Stimulated activated CD8-positive, alpha-beta memory T cell treated with anti-CD3 and anti-CD28 coated beads, Interleukin-4, amount 100 ng/mL, for 24 hours (primary cell): Measurements from ENCODE around the gene KCND3.

ENCODE experiments used
- DNase-seq: peaks from one replicate; pipeline ENCODE4 v3.0.0-alpha.2; 2020; ENCODE audit warnings: low read depth

KCND3 gene

DNA sequence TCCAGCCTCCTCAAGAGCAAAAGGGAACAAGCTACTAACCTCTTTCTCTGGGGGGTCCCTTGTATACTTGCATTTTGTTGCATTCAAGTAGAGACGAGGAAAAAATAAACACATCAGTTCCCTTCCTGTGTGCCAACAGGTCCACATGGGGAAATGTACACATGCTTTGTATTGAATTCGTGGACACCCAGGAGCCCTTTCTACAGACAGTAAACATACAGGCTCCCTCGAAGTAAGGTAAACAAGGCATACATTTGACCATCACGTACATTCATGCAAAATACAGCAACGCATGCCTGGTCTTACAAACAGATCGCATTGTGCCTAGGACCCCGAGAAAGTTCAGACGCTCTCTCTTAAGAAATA lies 1.1 kb downstream of the KCND3 start:
- DNase-seq: no peak

DNA sequence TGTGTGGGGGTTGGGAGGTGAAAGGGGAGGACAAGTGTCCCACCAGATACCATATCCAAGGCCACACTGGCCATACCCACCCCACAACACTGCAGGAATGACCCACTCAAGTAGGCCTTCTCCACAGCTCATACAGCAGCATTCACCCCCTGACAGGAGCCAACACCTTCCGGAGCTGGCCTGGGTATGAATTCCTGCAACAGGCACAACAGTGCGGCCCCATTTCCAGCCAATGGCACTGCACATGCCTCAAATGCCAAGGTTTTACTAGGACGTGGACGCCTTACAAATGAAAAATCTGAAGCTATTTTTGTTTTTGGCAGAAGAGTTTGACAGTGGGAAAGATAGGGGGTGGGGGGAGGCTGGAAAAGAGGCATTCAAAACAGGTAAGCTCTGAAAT lies 2.0 kb downstream of the KCND3 start:
- no peak for DNase-seq

DNA sequence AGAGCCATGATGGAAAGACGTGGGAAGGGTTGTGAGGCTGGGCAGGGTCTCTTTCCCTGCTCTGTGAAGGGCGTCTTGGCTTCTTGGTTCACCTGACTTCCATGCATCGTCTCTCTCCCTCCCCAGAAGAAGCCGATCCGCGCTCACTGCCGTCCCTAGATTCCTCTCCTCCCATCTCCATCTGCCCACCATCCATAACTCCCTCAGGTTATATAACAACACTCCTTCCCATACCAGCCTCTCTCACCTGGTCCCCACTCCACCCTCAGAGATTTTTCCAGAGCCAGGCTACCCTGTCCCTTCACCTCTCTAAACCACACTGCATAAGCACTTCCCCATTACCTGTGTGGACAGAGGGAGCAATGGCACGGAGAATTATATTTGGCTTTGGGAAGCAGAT lies 6.0 kb downstream of the KCND3 start:
- DNase-seq: no peak

DNA sequence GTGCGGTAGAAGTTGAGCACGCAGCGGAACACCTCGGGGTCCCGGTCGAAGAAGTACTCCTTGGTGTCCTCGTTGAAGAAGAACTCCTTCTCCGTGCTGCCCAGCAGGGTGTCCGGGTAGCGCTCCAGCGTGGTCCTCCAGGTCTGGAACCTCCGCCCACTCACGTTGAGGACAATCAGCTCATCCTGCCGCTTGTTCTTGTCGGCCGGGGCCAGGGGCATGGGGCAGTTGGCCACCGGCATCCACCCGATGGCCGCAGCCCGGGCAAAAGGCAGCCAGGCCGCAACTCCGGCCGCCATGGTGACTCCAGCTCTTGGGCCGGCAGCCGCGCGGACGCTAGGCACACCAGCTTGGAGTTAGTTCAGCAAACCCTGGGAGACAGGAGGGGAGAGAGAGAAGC lies 7.0 kb downstream of the KCND3 start:
- DNase-seq: no peak

DNA sequence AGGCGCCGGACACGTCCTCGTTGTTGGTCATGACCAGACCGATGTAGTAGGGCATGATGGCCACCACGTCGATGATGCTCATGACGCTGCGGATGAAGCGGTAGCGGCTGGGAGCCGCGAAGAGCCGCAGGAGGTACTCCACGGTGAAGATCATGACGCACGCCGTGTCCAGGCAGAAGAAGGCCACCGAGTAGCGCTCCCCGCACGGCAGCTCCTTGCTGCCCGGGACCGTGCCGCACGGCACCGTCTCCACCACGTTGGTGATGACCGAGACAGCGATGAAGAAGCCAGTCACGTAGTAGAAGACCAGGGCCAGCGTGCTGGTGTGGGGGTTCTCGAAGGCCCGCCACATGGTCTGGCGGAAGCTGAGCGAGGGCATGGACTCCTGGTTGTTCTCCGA lies 7.6 kb downstream of the KCND3 start:
- DNase-seq: no peak

DNA sequence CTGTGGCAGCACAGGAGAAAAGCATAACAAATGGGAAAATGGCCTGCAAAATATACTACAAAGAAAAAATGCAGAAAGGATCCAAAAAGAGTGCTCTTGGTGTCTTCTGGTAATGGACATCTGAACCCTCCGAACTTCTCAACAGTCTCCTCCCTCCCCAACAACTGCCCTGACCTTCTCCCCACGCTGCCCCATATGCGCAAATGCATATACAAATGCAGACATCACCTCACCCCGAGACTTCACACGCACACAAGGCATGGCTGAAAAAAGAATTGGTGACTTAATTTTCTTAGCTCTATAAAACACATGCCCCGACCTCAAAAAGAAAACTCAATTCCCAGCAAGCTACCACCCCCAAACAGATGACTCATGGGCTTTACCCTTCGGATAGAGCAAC lies 8.4 kb downstream of the KCND3 start:
- no peak for DNase-seq

DNA sequence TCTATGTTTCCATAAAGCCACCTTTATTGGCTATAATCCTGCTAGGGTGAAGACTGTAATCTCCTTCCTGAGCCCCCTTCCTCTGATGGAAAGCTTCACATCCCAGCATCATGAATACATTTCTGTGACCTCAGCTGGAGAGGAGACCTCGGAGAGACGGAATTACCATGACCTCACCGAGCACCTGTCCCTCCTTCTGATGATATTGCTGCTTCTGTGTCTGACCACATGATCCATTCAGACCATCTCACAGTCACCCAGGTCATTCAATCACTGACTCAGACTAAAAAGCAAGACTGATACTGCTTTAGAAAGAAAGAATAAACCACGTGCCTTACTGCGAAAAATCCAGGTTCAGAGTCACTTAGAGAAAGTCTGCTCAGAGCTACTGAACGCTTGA lies 8.8 kb downstream of the KCND3 start:
- DNase-seq: no peak

DNA sequence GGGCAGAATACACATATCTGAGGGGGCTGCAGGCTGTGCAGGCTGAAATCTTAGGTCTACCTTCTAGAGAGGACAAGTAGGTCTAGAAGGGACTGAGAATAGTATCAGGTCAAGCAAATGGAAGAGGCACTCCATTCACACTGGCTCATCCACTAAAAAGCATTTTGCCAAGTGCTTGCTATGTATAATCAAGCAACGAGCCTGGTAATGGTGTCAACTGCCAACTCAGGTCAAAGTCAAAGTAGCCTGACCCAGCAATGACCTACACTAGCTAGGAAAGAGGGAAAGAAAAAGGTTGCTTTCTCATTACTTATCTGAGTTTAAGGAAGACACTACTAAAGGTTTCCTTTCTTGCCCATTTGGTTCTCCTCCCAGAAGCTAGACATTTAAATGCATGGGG lies 10.8 kb downstream of the KCND3 start:
- DNase-seq: no peak

DNA sequence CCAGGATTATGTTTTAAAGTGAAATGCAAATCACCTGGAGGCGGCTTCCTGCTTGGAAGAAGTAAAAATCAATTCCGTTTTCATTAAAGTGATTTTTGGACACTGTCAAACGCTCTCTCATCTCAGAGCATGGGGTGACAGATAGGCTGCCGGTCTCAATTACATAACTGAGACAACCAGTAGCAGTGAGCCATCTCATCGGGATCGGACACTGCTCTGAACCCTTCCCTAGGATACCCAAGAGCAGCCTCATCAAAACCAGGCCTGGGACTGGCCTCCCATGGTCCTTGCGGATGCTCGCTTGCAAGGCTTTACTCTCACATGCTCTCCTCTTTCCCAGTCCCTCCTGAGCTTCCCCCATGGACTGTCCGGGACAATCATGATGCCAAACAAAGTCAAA lies 12.1 kb downstream of the KCND3 start:
- no peak for DNase-seq

DNA sequence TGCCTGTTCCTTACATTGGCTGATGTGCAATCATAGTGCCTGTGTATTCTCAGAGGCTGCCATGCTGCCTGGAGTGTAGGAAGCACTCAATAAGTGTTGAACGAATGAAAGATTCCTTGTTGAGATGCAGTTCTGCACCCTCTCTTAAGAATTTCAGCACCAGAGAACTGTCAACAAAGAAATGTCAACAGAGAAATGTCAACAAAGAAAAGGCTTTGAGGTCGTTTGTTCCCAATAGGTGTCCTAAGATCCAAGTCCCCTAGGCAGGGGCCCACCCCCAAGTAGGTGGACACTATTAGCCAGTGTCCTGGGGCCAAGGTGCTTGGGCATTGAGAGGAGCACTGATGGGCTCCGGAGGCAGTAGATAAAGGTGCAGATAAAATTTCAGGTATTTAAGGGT lies 12.6 kb downstream of the KCND3 start:
- DNase-seq: no peak

DNA sequence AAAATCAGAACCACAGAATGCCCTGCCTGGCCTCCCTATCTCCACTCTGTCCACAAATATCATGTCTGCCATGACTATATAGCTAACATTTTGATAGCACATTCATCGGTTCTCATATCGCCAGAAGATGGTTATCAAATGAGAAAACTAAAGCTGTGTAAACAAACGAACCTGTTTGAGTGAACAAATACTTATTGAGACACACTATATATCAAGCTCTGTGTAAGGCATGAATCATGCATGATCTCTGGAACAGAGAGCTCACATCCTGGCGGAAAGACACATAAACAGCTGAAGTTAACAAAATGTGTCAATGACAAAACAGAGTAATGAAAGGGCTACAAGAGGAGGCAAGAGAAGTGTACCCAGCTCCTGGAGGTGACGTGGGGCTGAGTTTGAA lies 13.1 kb downstream of the KCND3 start:
- DNase-seq: no peak

DNA sequence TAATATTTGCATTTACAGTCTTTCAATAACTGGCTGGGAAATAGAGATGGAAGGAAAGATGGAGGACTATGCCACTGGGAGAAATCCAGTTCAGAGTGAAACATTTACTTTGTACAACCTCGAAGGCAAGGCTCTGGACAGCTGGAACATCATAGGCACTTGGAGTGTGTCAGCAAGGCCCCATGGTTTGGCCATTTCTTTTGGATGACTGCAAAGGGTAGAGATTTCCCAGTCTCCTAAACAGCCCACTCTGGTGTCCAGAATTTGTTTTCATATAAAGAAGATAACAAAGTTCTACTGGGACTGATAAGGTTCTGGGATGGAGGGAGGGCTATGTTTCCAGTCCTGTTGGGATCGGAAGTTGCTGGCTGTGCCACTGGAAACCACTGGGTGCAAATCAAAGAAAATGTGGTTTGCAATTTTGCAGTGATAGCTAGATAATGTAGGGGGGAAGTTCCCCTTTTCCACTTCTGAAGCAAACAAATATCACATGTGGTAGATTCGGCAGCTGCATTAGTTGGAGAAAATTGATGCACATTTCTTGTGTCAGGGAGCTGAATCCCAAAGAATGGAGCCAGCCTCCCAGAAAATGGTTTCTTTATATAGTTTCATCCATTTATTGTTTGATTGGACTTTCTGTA lies 16.2 kb downstream of the KCND3 start:
- DNase-seq: no peak

DNA sequence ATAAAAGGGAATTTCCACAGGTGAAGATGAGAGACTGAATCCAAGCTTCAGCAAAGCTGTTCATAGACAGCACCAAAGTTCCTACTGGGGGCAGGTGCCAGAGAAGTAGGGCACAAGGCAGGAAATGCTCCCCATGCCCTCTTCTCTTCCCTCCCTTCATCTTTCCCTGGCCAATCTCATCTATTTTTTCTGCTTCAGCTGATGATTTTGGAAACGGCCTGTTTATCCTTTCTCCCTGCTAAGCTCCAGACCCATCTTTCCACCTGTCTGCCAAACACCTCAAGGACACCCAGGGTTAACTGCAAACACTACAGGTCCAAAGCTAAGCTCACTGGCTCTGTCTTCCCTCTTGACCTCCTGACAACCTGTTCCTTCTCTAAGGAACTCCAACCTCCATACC lies 18.1 kb downstream of the KCND3 start:
- DNase-seq: no peak

DNA sequence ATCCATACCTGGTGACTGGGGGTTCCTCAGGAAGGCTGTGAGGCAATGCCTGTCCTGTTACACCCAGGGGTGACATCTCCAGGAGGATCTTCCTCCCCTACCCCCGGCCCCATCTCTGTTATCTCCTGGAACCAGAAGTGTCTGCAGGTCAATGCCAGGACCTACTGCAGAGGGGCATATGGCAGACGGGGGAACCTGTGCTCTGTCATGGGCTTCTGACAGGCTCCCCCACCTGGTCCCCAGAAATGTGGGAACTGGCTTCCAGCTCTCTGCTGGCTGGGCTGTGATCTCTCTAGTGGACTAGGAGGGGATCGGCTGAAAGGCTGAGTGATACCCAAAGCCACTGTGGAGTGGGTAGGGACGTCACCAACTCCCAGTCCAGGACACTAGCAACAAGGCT lies 21.0 kb downstream of the KCND3 start:
- no peak for DNase-seq

DNA sequence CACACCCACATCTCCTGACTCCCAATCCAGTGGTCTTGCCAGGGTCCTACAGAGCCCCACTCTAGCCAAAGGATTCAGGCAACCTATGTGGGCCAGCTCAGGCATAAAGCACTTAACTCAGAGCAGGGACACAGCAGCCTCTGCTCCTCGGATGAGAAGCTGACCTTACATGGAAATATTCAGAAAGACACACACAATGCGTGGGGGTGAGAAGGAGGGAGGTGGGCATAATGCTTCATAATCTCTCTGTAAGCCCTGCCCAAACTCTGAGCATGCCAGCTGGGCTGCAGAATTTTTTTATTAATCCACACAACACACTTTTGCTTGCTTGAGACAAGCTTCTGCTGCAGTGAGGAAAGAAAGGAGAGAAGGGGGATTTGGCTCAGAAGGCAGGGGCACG lies 21.6 kb downstream of the KCND3 start:
- no peak for DNase-seq

DNA sequence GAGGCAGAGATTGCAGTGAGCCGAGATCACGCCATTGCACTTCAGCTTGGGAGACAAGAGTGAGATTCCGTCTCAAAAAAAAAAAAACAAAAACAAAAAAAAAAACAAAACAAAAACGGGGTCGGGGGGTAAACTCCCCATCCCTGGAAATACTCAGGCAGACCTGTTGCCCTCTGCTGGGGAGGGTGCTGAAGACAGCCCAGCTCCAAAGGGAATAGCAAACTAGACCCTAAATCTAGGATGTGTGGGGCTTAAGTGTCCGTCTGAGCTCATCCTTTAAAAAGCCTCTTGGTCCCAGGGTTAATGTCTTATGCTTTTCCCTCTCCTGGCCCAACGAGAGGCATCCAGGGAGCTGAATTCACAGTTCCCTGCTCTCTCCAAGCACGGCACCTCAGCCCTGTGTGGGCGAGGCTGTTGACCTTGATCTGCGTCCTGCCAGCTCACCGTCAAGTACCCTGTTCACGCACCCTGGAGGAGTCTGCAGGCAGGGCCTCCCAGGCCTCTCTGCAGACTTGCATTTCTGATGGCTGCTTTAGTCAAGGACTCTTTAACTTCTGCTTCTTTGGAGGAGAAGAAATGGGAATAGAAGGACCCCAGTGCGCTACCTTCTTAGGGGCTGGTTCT lies 22.3 kb downstream of the KCND3 start:
- DNase-seq: no peak

DNA sequence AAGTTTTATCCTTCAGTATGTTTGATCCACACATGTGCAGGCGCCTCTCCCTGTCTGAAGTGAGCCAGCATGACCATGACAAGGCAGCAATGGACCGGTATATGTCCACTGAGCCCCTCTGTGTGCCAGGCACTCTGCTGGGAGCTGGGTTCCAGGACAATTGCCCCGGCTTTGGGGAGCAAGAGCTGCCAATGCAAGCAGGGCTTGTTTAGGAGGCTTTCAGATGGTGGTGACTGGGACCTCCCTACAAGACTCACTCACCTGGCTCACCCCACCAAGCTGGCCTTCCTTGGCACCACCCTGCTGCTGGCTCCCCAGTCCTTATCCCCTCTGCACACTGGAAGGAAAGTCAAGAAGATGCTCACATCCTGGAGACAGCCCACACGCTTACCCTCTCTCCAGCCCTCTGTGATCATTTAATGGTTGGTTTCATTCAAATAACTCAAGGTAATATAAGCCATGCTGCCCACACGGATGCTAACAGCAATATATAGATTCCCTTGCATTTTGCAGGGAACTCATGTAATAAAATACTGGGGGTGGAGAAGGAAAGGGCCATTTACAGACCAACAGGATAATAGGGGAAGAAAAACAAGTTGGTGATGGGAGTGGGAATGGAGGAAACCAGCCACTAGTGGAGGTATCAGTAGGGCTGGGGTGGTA lies 23.6 kb downstream of the KCND3 start:
- no peak for DNase-seq

DNA sequence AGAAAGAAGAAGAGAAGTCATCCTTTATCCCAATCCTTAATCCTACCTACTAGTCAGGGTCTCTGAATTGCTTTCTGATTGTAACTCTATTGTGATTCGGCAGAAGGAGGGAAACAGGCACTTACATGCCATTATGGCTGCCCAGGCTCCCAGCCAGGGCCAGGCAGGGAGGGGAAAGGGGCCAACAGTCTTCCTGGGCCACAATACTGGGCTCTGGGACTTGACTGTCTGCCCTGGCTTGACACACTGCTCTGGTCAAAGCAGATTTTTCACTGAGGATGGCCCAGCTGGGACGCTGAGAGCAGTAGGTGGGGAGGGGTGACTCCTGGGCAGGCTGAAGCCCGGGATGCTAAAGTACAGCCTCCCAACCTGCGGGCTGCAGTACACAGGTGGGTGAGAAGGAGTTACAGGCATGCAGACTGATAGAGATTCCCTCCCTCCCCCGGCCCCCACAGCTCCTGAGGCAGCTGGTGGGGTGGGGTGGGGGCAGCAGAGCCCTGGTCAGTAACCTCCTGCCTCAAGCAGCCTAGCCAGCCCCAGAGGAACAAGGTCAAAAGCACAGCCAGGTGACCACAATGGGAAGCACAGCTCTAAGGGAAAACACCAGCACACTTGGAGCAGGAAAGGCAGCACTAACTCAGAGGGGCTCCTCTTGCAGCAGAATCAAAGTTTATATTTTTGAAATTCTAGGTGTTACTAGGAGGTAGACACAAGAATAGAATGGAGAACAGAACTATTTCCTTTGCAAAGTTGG lies 25.3 kb downstream of the KCND3 start:
- DNase-seq: no peak

DNA sequence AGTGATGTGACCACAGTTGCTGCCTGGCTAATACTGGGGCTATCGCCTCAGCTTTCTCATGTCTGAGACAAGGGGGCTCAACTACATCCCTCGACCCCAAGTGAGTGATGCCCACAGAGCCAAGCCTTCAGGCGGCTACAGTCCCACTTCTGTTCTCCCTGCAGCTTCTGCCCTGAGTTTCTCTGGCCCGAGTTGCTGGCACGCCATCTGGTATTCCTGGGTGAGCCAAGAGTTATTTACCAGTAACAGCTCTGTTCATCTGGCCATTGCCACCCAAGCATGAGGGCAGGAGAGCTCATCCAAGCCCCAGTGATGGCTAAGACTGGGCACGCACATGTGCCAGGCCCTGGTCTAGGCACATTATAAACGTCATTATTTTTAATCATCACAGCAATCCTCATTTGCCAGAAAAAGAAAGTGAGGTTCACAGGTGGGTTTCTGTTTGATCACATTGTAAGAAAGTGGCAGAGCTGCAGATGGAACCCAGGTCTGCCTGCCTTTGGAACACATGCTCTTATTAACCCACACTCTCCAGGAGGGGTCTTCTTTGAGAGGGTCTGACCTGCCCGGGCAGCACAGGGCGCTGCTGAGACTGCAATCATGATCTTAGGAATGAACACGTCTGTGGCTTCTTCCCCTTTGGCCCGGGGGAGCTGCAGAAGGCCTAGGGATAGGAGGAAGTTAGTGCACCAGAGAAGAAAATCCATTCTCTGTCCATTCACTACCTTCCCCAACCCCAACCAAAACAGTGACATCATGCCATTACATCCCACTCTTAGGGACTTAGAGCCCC lies 27.5 kb downstream of the KCND3 start:
- no peak for DNase-seq

DNA sequence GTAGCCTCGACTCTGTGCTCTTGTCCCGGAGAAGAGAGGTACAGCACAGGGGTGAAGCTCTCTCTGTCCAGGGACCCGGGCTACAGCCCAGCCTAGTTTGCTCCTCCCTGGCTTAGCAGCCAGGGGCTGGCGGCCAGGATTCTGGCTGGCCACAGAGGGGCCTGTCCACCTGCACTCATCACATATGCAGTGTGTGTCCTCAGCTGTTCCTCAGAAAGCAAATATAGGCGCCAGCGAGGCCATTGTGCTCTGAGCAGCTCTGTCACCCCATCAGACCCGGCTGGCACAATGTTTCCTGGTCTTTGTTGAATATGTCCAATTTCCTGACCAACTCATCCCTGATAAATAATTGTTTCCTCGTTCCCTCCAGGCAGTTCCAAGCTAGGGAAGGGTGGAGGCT lies 28.5 kb downstream of the KCND3 start:
- DNase-seq: no peak

DNA sequence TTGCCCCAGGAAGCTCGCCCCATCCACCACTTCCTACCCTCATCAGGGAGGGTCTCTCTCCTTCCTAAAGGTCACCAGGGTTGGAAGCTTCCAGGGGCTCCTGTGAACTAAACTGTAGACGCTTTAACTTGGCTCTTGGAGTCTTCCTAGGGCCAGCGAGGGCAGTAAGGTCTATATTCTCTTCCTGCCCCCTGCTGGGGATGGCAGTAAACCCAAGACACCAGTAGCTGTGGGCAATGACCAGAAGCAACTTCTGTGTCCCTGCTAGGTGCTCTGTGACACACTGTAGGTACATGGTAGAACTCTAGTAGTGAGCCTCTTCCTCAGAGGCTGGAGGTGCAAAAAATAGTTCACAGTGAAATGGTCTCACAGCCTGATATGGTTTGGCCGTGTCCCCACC lies 30.0 kb downstream of the KCND3 start:
- no peak for DNase-seq

DNA sequence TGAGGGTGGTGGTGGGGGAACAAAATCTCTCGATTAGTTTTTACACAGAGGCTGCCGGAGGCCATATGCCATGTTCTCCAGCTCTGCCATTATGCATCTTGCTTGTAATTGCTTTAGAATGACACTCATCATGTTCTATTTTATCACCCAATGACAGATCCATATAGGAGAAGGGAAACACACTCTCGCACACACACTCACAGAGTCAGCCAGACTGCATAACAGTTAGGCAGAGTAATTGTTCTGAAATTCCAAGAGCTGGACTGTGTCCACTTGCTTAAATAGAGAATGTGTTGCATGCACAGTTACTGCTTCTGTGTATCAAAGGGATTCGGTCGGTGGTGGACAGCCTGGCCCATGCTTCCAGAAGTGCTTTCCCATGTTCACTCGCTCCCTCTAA lies 30.6 kb downstream of the KCND3 start:
- no peak for DNase-seq
